Lower leg skin (tissue), 4 donors: ENCODE data around the gene DKK3. TPM values are rescaled to one million over a fixed set of nuclear protein-coding genes. Genes with fewer than 3 reads are reported as not detected.

Experiments
- DNase-seq, 2 donors: peaks; one replicate each; pipeline ENCODE4 v3.0.0-alpha.2; 2019; ENCODE audit warnings: low spot score in 2 of 2
- H3K4me3 ChIP-seq: fragments of 200-600 bp; sonication (generic); 2 replicates; pipeline ENCODE4 v1.5.1; 2017; ENCODE audit warnings: mild to moderate bottlenecking, low read depth; ENCODE audit not compliant: poor library complexity, severe bottlenecking
- CTCF ChIP-seq, 3 donors: fragments of 450-650 bp; IDR thresholded peaks; one replicate each; pipeline ENCODE4 v1.5.1; 2016; ENCODE audit warnings: antibody characterized with exemption in 3 of 3, mild to moderate bottlenecking in 3 of 3, moderate library complexity in 2 of 3
- POLR2A ChIP-seq, 2 donors: fragments of 450-650 bp; IDR thresholded peaks; one replicate each; pipeline ENCODE4 v1.6.1; 2016 to 2017; ENCODE audit warnings: antibody characterized with exemption in 2 of 2, mild to moderate bottlenecking in 1 of 2, moderate library complexity in 1 of 2
- WGBS, 2 donors: methylation state at CpG; one replicate each; pipeline ENCODE4 v1.1.5; 2018; 5-methylcytosine and 5-hydroxymethylcytosine counted together
- intact Hi-C: fragments of 100-400 bp; cut with DNase I; formaldehyde crosslinking; loops from one replicate; pipeline ENCODE4 v1.15.0; 2023; ENCODE audit warnings: low total_unique reads
- total RNA-seq, 4 donors: library from RNA; depleted of rRNA; stranded (reverse); fragments of >200 nt; gene quantifications; one replicate each; pipeline ENCODE4 v1.1.0, GENCODE V29; 2016

The DKK3 gene
- total RNA-seq, 4 donors from 2014 or later: 78.5 to 175 (median 121) TPM

DNA sequence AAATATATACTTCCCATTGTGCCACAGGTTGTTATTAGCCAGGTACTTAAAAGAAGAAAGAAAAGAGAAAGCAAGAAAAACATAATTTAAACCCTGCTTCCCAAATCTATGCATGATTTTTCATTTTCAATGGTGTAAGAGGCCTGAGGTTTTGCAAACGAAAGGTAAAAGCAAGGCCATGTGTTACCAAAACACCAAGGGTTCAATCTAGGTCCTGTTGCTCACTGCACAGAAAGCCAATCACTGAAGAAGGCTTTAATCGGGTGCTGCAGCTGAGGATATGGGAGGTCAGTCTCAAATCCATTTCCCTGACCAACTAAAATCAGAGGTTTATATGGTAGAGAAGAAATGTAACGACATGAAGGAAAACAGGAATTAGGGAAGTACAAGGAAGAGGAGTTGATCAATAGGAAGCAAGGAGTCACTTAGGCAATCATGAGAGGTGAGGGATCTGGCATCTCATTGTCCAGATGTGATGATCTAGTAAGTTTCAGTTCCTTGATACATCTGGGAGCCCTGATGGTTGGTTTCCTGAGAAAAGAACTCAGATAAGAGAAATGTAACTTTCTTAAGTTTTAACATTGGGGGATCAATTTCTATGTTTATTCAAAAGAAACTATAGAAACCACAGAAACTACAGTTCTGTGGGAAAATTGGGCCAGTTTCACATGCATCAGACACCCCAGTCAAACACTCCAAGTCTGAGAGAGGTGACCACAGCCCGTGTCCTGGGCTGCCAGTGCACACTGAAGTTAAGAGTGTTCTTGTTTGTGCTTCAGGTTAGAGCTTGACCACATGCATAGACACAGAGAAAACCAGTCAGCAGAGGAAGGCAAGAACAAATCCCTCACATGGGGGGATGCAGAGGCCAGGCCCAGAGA, 18.1 kb upstream of the DKK3 start:
- intact Hi-C loops: no loop called here
- TF ChIP-seq CTCF (IDR thresholded peaks at IDR 0.05) (no peak), POLR2A (IDR thresholded peaks at IDR 0.05) (no peak)
- DNase-seq: no peak
- 92% methylated on average over 4 of the region's 4 CpGs for WGBS, 2 donors
- H3K4me3 ChIP-seq: no peak overlapping the region

DNA sequence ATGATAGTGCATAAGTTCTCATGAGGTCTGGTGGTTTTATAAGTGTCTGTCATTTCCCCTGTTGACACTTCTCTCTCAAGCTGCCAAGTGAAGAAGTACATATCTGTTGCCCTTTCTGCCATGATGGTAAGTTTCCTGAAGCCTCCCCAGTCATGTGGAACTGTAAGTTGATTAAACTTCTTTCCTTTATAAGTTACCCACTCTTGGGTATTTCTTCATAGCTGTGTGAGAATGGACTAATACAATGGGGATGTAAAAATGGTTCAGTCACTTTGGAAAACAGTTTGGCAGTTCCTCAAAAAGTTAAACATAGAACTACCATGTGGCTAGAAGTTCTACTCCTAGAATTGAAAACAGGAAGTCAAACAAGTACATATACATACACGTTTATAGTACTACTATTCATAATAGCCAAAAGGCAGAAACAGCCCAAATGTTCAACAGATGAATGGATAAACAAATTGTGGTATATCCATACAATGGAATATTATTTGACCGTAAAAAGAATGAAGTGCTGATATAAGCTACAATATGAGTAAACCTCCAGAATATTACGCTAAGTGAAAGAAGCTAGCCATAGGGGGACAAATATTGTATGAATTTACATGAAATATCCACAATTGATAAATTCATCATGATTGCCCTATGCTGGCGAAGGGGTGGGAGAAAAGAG, 16.0 kb upstream of the DKK3 start:
- WGBS, 2 donors: 69 to 84% methylated on average over 4 of the region's 4 CpGs

DNA sequence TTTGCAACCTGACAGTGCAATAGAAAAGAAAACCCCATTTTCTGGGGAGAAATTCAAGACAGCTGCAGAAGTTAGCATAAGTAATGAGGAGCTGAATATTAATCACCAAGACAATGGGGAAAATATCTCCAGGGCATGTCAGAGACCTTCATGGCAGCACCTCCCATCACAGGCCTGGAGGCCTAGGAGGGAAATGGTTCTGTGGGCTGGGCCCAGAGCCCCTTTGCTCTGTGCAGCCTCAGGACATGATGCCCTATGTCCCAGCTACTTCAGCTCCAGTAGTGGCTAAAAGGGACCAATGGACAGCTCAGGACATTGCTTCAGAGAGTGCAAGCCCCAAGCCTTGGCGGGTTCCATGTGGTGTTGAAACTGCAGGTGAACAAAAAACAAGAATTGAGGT, 14.6 kb upstream of the DKK3 start:
- intact Hi-C loops: no loop called here
- no peak overlapping the region for H3K4me3 ChIP-seq
- TF ChIP-seq POLR2A (IDR thresholded peaks at IDR 0.05) (no peak), CTCF (IDR thresholded peaks at IDR 0.05) (no peak)
- WGBS, 2 donors: 100% methylated on average over 1 of the region's 1 CpG
- no peak for DNase-seq

More for the DNA sequence above, 16.0 kb upstream of the DKK3 start:
- TF ChIP-seq POLR2A (IDR thresholded peaks at IDR 0.05): no peak
- no peak for TF ChIP-seq CTCF (IDR thresholded peaks at IDR 0.05)
- no peak overlapping the region for H3K4me3 ChIP-seq
- intact Hi-C loops: no loop called here
- no peak for DNase-seq

DNA sequence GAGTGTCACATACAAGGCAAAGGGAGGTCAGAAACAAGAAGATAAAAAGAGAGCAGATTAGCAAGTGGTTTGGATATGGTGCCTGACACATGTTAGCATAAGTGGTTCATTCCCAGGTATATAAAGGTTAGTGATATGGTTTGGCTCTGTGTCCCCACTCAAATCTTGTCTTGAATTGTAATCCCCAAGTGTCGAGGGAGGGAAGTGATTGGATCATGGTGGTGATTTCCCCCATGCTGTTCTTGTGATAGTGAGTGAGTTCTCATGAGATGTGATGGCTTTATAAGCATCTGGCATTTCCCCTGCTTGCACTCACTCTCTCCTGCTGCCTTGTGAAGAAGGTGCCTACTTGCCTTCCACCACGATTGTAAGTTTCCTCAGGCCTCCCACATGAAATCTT, 12.1 kb upstream of the DKK3 start:
- TF ChIP-seq POLR2A (IDR thresholded peaks at IDR 0.05) (no peak), CTCF (IDR thresholded peaks at IDR 0.05) (no peak)

DNA sequence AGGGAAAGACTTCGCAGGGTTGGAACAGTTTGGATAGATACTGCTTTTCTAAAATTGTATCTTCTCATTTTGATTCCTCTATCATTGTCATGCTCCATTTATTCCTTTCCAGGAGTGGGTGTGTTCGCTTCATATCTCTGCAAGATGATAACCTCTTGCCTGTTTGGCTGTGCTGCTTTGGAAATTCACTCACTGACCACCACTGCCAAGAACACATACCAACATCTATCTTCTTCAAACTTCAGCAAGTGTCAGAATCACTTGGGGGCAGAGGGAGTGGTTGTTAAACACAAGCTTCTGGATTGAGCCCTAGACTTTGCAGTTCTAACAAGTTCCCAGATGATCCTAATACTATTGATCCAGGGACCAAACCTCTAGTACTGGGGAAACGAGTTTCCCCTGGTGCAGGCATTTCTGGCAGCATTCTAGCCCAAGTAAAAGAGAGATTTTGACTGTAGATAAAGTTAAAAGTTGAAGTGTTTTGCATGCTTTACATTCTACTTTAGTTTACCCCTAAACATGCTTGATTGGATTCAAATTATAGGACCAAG, 11.5 kb upstream of the DKK3 start:
- DNase-seq: no peak
- WGBS, 2 donors: 37 to 42% methylated on average over 3 of the region's 3 CpGs
- H3K4me3 ChIP-seq: no peak overlapping the region
- intact Hi-C loops: no loop called here
- TF ChIP-seq POLR2A (IDR thresholded peaks at IDR 0.05) (no peak), CTCF (IDR thresholded peaks at IDR 0.05) (no peak)

More for the DNA sequence above, 12.1 kb upstream of the DKK3 start:
- no peak for DNase-seq
- 47 to 53% methylated on average over 2 of the region's 2 CpGs for WGBS, 2 donors
- H3K4me3 ChIP-seq: no peak overlapping the region
- intact Hi-C loops: no loop called here
